ENCODE measurements around the gene TST.

TST gene

DNA sequence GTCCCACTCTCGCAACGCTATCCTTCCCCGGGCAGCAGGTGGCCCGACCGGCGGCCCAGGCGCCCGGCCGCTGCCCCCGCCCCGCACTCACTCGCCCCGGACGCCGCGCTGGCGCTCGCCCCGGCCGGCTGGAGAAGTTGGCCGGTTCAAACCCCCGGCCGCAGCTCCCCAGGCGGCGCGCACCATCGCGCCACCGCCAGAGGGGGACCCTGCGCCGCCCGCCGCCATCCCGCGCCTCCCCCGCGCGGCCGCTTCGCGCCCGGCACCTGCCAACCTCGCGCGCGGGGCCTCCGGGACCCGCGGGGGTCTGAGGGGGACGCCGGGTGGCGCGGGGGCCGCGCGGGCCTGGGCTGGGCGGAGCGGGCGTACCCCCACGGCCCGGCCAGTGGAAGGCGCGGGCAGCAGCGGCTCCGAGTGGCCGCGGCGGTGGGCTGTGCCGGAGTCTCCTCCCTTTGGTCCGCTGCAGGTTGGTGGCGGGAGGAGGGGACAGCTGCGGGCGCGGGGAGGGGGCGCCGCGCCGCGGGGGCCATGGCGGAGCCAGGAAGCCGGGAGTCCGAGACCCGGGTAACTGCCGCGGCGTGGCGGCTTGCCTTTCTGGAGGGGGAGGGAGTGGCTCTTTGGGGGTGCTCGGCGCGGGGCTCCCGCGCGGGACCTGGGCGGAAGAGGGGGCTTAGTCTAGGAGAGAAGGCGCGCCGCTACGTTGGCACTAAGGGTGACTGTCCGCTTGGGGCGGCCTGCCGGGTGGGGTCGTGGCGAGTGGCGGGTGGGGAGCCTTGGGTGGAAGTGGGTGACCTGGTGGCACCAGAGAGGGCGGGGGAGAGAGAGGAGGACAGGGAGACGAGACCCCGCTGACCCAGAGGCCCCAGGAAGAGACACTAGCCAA is at the start of gene TST, which contains the start of gene MPST:
TST (minus strand) TSS at position 139 of the 883 bp plus-strand sequence. CDS start 715 bp downstream, outside the sequence.
MPST (plus strand) TSS at position 434 of the 883 bp plus-strand sequence; CDS start at position 529, 95 bp downstream.
- DNase-seq (ENCODE audit: low spot score), result peak; percentile 89

DNA sequence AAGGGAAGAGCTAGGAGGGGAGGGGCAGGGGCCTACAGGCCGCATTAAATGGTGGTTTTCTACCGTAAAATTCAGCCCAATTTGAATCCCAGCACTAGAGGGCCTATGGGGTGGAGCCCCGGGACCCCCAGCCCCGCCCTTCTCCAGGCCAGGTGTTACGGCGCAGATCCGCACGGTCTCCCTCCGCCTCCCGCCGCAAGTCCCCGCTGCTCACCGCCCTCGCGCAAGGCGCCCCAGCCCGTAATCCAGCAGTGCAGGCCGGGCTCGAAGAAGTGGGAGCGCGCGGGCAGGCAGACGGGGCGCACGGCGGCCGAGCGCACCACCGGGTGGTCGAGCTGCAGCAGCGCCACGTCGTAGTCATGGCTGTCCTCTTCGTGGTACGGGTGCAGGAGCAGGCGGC is 49.6 kb upstream of the TST start:
- no peak for DNase-seq (ENCODE audit: low spot score)

DNA sequence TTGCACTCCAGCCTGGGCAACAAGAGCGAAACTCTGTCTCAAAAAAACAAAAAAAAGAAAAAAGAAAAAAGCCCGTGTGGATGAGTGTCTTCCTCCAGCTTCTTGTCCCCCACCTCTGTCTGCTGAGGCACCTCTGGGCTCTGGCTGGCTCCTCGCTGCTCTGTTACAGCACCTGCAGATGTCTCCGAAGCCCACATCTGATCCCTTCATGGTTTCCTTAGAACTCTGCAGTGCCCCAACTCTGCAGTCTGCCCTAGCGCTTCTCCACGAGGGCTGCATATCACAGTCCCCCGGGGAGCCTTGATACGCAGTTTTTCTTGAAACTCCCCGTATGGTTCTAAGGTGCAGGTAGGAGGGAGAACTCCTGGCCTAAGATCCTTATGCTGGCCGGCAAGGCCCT is 48.2 kb upstream of the TST start:
- DNase-seq (ENCODE audit: low spot score), result no peak

DNA sequence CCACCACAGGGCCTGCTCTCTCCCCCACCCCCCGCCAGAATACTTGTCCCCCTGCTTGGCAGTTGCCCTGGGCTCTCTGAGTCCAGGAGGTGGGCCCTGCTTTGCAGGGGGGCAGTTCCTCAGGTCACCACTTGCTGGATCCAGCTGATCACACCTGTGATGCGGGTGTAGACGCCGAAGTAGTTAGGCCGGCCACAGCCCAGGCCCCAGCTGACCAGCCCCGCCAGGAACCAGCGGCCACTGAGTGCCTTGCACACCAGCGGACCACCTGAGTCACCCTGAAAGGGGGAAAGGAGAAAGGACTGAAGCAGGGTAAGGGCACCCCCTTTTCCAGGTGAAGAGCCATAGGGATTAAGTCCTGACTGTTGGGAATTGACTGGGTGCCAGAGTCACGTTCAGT is 46.7 kb upstream of the TST start:
- no peak for DNase-seq (ENCODE audit: low spot score)

DNA sequence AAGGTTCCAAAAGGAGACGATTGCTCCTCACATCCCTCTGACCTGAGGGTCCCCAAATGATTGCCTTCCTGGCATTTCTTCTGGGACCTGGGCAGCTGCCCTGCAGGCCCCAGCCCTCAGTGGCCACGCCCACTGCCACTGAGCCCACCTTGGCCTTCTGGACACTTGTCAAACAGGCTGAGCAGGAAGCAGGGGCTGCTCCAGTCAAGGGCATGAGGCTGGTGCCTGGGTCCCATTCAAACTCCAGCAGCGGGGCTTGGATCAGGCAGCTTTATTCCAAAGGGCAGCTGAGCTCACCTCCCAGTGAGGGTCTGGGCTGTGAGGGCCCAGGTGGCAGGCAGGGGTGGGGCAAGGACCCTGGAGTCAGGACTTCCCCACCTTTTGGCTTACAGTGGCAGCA is 45.9 kb upstream of the TST start:
- no peak for DNase-seq (ENCODE audit: low spot score)

DNA sequence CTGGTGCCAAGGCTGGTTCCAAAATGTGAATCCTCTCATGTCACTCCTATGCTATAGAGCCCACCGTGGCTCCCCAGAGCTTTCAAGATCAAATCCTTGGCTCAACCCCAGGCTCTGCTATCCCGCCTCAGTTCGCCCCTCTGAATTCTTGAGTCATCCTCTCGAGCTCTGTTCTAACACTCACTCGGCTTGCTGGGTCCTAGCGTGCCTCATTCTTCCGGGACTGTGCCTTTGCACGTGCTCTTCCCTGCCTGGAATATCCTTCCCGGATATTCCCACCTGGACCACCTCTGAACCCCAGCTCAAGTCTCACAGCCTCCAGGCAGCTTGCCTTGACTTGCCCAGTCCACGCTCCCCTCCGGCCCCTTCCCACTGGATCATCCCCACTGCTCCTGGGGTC is 45.3 kb upstream of the TST start:
- DNase-seq (ENCODE audit: low spot score), result no peak

DNA sequence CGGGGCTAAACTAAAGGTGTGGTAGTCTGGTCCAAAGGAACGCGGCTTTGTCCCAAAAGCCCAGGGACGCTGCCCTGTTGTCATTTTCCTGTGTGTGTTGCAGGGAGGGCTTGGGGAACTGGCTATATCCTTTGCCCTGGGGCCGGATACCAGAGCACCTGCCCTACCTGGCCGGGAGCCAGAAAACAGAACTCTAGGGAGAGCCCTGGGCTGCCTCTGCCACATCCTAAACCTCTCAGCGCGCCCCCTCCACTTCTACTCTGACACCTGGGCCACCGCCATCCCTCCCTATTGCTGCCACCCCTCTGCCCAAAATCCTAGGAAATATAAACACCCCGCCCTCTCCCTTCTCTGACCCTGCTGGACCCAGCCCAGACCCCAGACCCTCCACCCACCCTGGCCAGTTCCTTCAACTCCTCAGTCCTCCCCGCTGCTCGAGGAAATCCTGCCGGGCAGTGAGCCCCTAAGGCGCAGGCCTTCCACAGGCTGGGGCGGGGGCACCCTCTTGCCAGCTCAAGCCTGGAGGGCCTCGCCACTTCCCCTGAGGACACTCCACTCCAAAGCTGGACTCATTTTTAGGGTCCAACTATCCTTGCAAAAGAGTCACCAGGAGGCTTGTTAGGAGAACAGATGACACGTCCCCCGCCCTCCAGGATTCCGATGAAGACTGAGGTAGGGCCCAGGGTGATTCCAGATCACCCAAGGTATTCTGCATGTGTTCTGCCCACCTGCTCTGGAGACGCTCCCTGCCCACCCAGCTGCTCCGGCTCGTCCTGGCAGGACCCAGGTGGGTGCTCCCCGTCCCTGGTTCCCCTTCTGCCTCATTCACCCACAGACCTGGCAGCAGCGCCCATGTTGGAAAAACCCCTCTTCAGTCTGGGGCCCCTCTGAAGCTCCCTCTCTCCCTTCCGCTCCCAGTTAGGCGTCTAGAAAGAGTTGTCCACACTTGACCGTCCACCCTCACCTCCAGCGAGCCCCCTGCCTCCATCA is 44.5 kb upstream of the TST start:
- no peak for DNase-seq (ENCODE audit: low spot score)

DNA sequence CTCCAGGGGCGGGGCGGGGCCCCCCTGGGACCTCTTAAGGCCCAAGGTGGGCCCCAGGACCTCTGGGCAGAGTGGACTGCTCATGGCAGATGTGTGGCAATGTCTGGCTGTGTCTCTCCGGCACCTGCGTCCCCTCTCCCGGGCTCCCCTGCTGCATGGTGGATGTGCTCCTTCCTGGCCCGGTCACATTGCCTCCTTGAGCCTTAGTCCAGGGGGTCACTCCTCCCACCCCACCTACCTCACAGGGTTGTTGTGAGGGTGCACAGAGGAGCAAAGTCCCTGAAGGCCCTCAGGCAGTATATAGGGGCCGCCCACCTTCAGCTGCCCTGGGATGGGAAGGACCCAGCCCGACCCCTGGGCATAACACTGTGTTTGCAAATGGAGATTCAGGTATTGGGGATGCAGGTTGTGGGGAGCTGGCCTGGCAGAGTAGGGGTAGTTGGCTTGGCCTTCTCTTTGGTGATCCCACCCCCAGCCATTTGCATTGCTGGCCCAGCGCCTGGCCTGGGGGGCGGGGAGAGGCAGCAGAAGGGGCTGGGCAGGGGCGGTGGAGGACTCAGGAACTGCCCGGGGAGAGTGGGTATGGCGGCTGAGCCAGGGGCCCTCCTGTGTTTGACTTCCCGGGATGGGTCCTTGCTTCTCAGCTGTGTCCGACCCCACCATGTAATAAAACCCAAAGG is 43.6 kb upstream of the TST start:
- no peak for DNase-seq (ENCODE audit: low spot score)

DNA sequence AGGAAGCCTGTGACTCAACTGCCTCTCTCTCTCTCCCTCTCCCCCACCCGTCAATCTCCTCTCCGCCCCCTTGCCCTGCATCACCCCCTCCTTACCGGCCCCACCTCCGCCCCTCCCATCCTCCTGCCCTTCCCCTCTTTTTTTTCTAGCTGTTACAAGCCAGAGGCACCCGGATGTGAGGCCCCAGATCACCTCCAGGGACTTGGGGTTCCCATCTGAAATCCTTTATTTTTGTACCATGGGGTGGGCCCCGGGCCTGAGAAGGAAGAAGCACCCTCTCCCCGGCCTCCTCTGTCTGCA is 43.1 kb upstream of the TST start:
- no peak for DNase-seq (ENCODE audit: low spot score)

DNA sequence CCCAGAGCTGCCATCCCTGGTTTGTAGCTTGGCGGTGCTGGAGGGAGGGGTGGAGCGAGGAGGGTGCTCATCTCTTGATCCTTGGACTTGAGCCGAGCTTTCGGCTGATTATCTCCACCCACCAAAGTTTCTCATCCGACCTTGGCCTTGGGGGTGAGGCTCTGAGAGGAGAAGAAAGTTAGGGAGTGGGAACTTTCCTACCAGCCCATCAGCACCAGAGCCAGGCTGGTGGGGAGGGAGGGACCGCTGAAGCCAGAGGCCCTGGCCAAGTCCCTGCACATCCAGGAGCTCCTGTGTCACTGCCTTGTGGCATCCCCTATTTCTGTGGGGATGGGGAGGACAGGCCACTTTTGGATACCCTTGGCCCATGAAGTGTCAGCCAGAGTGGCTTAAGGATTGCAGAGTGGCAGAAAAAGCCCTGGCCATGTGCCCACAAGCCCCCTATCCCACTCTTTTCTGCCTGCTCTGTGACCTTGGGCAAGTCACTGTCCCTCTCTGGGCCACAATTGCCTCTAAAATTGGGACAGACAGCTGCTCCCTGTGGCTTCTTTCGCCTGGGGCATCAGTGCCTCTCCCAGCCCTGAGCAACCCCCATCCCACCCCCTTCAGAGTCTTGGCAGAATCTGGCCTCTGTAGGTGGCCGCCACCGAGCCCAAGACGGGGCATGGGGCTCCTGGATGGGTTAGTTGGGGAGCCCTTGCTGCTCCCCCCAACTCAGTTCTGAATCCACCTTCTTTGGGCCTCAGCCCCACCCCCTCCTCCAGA is 42.5 kb upstream of the TST start:
- DNase-seq (ENCODE audit: low spot score), result no peak

DNA sequence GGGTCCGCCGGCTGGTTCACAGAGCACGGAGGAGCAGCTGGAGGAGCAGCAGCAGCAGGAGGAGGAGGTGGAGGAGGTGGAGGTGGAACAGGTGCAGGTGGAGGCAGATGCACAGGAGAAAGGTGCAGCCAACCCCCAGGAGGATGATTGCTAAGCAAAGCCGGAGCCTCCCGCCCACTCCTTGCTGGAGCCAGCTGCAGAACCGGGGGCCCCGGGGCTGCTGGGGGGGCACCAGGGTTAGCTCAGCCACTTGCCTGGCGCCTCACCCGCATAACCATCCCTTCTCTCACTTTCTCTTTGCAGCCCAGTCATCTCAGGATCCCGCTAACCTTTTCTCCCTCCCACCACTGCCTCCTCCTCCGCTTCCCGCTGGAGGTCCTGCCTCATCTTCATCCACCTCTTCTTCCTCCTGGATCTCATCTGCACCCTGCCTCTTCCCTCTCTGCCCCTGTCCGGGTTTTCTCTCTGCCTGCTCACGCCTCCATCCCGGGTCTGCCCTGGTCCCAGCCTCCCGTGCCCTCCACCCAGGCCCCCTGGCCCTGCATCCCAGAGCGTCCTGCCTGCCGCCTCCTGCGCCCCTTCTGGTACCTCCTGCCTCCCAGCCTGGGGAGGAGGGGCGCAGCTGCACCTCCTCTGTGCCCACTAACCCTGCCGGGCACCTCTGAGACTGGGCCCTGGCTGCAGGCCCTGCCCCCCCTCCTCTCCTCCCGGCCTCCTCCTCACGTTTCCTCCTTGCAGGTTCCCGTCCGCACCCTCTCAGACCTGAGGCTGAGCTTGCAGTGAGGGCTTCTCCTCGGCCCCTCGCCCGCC is 41.8 kb upstream of the TST start:
- no peak for DNase-seq (ENCODE audit: low spot score)

DNA sequence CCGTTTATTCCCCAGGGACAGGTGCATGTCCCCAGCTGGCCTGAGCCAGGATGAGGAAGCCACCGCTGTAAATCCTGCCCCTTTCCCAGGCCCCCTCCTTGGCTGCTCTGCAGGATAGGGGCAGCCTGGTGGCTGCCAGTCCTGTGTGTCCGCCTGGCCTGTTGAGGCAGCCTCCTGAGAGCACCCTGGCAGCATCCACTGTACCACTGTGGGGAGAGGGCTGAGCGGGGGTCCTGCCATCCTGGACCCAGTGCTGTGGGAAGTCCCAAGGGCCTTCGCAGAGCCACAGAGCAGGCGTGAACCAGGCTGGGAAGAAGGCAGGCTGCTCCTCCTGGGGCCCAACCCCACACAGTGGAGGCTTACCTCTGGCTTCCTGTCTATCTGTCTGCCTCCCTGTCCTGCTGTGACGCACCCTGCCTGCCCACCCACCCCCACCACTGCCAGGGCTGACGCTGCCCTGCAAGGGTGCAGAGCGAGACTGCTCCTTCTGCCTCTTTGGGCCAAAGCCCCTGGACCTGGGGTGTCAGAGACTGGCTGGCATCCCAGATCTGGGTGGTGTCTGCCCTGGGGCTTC is 40.7 kb upstream of the TST start:
- no peak for DNase-seq (ENCODE audit: low spot score)

DNA sequence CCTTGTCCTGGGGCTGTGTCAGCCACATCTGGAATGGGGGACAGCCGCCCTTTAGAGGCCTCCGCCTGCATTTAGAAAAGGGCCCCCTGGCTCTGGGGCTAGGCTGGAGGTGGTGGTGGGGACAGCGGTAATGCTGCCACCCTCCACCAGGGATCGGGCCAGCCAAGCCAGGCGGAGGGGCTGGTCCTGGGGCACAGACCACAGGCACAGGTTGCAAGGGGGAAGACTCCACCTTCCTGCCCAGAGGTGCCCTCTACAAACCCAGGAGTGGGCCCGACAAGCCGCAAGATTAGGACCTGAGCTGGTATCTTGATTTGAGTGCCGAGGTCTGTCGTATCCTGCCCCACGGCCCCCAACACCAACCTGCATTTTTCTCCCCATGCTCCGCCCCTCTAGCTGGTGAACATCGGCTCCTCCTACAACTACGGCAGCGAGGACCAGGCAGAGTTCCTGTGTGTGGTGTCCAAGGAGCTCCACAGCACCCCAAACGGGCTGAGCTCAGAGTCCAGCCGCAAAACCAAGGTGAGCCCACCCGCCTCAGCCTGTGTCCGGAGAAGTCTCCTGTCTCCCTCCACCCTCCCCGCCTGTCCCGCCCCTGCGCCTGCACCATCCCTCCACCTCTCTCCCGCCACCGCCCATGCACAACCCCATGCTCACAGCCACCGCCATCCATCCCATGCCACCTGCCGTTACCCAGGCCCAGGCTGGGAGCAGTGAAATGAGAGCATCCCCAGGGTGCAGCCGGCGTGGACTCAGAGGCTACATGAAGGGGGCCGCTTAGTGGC is 39.9 kb upstream of the TST start:
- no peak for DNase-seq (ENCODE audit: low spot score)

DNA sequence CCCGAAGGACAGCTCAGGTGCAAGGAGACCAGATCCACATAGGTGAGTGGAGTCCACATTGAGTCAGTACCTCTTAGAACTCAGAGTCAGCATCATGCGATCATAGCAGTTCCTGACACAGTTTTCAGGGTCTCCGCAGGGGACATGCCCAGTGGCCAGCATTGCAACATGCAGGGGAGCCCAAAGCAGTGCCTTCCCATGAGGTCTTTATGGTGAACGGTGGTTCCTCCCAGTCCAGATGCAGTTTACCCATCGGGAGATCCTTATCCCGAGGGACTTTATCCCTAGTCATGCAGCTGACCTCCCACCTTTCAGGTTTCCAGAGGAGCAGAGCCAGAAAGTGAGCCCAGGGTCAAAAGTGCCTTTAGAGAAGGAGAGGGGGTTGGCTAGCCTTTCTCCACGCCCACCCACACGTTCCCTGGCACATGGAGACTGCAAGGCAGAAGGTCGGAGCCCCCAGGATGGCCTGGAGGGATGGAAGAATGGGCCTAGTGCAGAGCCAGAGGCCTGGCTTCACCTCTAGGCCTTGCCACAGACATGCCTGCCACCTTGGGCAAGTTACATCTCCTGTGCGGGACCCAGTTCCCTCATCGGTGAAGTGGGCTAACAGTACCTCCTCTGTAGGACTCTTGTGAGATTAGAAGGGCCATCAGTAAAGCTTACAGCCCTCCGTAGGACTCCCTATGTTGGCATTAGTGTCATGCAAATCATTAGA is 38.7 kb upstream of the TST start:
- no peak for DNase-seq (ENCODE audit: low spot score)

DNA sequence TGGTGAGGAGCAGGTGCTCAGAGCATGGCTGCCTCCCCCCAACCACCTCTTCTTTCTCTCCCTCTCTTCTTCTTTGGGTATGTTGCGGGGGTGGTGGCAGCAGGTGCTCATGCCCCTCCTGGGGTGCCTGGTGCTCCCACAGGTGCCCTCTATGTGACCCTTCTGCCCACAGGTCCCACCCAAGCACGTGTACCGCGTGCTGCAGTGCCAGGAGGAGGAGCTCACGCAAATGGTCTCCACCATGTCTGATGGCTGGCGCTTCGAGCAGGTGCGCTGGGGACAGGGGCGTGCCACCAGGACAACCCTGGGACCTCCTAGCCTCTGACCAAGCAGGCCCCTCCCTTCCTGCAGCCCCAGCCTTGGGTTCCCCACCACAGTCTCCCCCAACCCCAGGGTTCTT is 38.0 kb upstream of the TST start:
- no peak for DNase-seq (ENCODE audit: low spot score)

DNA sequence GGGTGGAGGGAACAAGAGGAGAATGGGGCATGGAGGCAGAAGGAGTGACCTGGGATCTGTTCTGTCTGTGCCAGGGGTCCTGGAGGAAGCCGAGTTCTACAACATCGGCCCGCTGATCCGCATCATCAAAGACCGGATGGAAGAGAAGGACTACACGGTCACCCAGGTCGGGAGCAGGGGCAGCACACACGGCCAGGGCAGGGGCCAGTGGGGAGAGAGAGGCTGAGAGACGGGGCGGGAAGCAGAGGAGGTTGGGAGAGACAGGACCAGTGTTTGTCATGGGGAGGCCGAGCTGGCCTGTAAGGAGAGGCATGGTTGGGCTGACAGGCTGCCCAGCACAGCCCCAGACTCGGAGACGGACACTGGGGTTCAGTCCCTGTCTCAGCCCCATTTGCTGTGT is 37.0 kb upstream of the TST start:
- DNase-seq (ENCODE audit: low spot score), result no peak

DNA sequence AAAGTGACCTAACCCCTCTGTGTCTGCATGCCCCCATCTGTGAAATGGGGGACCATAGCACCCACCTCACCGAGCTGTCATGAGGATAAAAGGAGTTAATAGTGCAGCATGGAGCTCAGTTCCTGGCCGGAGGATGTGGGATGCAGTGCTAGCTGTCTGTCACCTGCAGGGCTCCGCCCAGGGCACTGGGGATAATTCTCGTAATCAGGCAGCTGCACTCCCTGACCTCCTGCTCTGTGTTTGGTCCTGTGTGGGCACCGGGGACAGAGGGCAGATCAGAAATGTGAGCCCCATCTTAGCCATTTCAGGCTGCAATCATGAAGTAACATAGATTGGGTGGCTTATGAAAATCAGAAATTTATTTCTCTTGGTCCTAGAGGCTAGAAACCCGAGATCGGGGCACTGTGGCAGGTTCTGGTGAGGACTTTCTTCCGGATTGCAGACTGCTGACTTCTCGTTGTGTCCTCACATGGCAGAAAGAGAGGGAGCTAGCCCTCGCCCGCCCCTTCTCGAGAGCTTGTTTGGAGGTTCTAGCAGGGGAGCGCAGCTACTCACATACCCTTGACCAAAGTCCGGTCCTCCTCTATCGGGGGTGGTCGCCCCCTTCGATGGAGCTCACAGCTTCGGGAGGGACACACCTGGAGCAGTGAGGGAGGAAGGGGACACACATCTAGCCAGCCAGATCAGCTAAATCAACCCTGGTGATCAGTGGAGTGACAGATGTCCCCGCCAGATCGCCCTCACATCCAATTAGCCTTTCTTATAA is 35.5 kb upstream of the TST start:
- no peak for DNase-seq (ENCODE audit: low spot score)

DNA sequence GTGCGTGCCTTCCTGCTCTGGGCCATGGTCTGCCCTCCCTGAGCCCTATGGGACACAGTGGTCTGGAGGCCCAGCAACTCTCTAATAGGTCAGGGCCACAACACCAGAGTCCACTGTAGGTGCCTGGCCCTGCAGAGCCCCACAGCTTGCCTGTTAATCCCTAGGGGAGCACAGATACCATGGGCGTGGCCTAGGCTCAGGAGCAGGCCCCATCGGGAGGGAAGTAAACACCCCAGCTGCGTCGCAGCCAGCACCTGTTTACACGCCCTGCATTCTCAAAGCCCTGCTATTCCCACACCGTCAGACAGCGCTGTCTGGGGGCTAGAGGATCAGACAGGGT is 34.8 kb upstream of the TST start:
- no peak for DNase-seq (ENCODE audit: low spot score)
